H9 (cell line): ENCODE measurements around the gene CFAP157. TPM values are rescaled to one million over a fixed set of nuclear protein-coding genes. Genes with fewer than 3 reads are reported as not detected.

Experiments used
- DNase-seq: peaks from one replicate; pipeline ENCODE4 v3.0.0-alpha.2; 2017
- H2AFZ ChIP-seq: one replicate; pipeline ENCODE4 v1.6.1; 2013; ENCODE audit warnings: mild to moderate bottlenecking, low read length, control low read depth, moderate library complexity
- H2AK5ac ChIP-seq: 2 replicates; pipeline ENCODE4 v1.6.1; 2013; ENCODE audit warnings: low read length, control low read depth, mixed read lengths; ENCODE audit not compliant: insufficient read length
- H2BK120ac ChIP-seq: one replicate; pipeline ENCODE4 v1.6.1; 2013; ENCODE audit warnings: low read depth, mild to moderate bottlenecking, low read length, control low read depth, inconsistent platforms; ENCODE audit not compliant: poor library complexity, severe bottlenecking
- H2BK12ac ChIP-seq: 2 replicates; pipeline ENCODE4 v1.6.1; 2013; ENCODE audit warnings: low read length, control low read depth, mixed read lengths, low read depth; ENCODE audit not compliant: insufficient read length
- H2BK15ac ChIP-seq: 2 replicates; pipeline ENCODE4 v1.6.1; 2013; ENCODE audit warnings: low read depth, low read length, control low read depth
- H2BK20ac ChIP-seq: one replicate; pipeline ENCODE4 v1.6.1; 2013; ENCODE audit warnings: low read depth, mild to moderate bottlenecking, low read length, control low read depth, inconsistent platforms; ENCODE audit not compliant: poor library complexity, severe bottlenecking
- H2BK5ac ChIP-seq: 2 replicates; pipeline ENCODE4 v1.6.1; 2013; ENCODE audit warnings: low read length, control low read depth, mixed read lengths; ENCODE audit not compliant: insufficient read length
- H3K14ac ChIP-seq: 2 replicates; pipeline ENCODE4 v1.6.1; 2013; ENCODE audit warnings: low read length, control low read depth; ENCODE audit not compliant: insufficient read depth
- H3K18ac ChIP-seq: 2 replicates; pipeline ENCODE4 v1.6.1; 2013; ENCODE audit warnings: low read depth, mild to moderate bottlenecking, mixed read lengths, low read length, control low read depth; ENCODE audit not compliant: insufficient read length
- H3K23ac ChIP-seq: 2 replicates; pipeline ENCODE4 v1.6.1; 2013; ENCODE audit warnings: low read length, control low read depth, mixed read lengths, low read depth; ENCODE audit not compliant: insufficient read length
- H3K23me2 ChIP-seq: 2 replicates; pipeline ENCODE4 v1.6.1; 2013; ENCODE audit warnings: low read depth, mild to moderate bottlenecking, mixed read lengths, low read length, control low read depth; ENCODE audit not compliant: insufficient read length, poor library complexity, severe bottlenecking
- H3K27ac ChIP-seq: 2 replicates; pipeline ENCODE4 v1.5.1; 2013; ENCODE audit warnings: low read length, control low read depth, mixed read lengths, low read depth; ENCODE audit not compliant: insufficient read length
- H3K27me3 ChIP-seq: 2 replicates; pipeline ENCODE4 v1.6.1; 2013; ENCODE audit warnings: low read length, control low read depth, inconsistent platforms; ENCODE audit not compliant: insufficient read depth
- H3K4ac ChIP-seq: 2 replicates; pipeline ENCODE4 v1.6.1; 2013; ENCODE audit warnings: low read depth, mild to moderate bottlenecking, control low read depth, inconsistent platforms, low read length, moderate library complexity
- H3K4me1 ChIP-seq: 2 replicates; pipeline ENCODE4 v1.6.1; 2013; ENCODE audit warnings: low read length, control low read depth, inconsistent platforms; ENCODE audit not compliant: insufficient read depth
- H3K4me2 ChIP-seq: 2 replicates; pipeline ENCODE4 v1.6.1; 2013; ENCODE audit warnings: low read length, control low read depth, mixed read lengths; ENCODE audit not compliant: insufficient read length, insufficient read depth
- H3K56ac ChIP-seq: 2 replicates; pipeline ENCODE4 v1.6.1; 2013; ENCODE audit warnings: low read depth, mild to moderate bottlenecking, mixed read lengths, low read length, control low read depth; ENCODE audit not compliant: insufficient read length
- H3K79me1 ChIP-seq: 2 replicates; pipeline ENCODE4 v1.6.1; 2013; ENCODE audit warnings: low read depth, mild to moderate bottlenecking, moderate library complexity, low read length, control low read depth, inconsistent platforms; ENCODE audit not compliant: insufficient read depth, poor library complexity, severe bottlenecking
- H3K79me2 ChIP-seq: 2 replicates; pipeline ENCODE4 v1.6.1; 2013; ENCODE audit warnings: low read length, control low read depth, inconsistent platforms; ENCODE audit not compliant: insufficient read depth
- H3K9ac ChIP-seq: 2 replicates; pipeline ENCODE4 v1.6.1; 2013; ENCODE audit warnings: low read length, control low read depth, mixed read lengths; ENCODE audit not compliant: insufficient read length; ENCODE audit errors: extremely low read depth
- H3K9me3 ChIP-seq: one replicate; pipeline ENCODE4 v1.6.1; 2013; ENCODE audit warnings: low read depth, low read length, inconsistent platforms; ENCODE audit not compliant: control insufficient read depth
- H3T11ph ChIP-seq: one replicate; pipeline ENCODE4 v1.6.1; 2013; ENCODE audit warnings: mild to moderate bottlenecking, low read length, control low read depth, inconsistent platforms
- H4K20me1 ChIP-seq: one replicate; pipeline ENCODE4 v1.6.1; 2013; ENCODE audit not compliant: control insufficient read depth, insufficient read length, insufficient read depth
- H4K5ac ChIP-seq: 2 replicates; pipeline ENCODE4 v1.6.1; 2013; ENCODE audit warnings: low read depth, mild to moderate bottlenecking, mixed read lengths, low read length, control low read depth; ENCODE audit not compliant: insufficient read length
- H4K8ac ChIP-seq: replicated peaks from 2 replicates; pipeline ENCODE4 v1.6.1; 2013; ENCODE audit warnings: low read length, control low read depth, mixed read lengths, low read depth; ENCODE audit not compliant: insufficient read length
- H4K91ac ChIP-seq: 2 replicates; pipeline ENCODE4 v1.6.1; 2013; ENCODE audit warnings: low read depth, mild to moderate bottlenecking, moderate library complexity, mixed read lengths, low read length, control low read depth; ENCODE audit not compliant: insufficient read length
- H3K27ac Mint-ChIP-seq, 3 experiments: 2 replicates in 2 of 3; 3 replicates in 1 of 3; pipeline ENCODE4 v1.8.0; 2020 to 2021; ENCODE audit warnings: mixed read lengths in 3 of 3, mild to moderate bottlenecking in 1 of 3, moderate library complexity in 1 of 3
- H3K27me3 Mint-ChIP-seq: 2 replicates; pipeline ENCODE4 v1.8.0; 2021; ENCODE audit warnings: low read depth, mild to moderate bottlenecking, moderate library complexity, mixed read lengths
- H3K36me3 Mint-ChIP-seq, 3 experiments: 2 replicates in 2 of 3; 3 replicates in 1 of 3; pipeline ENCODE4 v1.8.0; 2020 to 2021; ENCODE audit warnings: low read depth in 3 of 3, mixed read lengths in 3 of 3; ENCODE audit not compliant: insufficient read depth in 1 of 3
- H3K4me1 Mint-ChIP-seq, 2 experiments: 2 replicates each; pipeline ENCODE4 v1.8.0; 2020; ENCODE audit warnings: mixed read lengths in 2 of 2
- H3K4me3 Mint-ChIP-seq, 2 experiments: 2 replicates in 1 of 2; 3 replicates in 1 of 2; pipeline ENCODE4 v1.8.0; 2020 to 2021; ENCODE audit warnings: mild to moderate bottlenecking in 2 of 2, mixed read lengths in 2 of 2, moderate library complexity in 1 of 2
- H3K9me3 Mint-ChIP-seq, 2 experiments: 2 replicates in 1 of 2; 3 replicates in 1 of 2; pipeline ENCODE4 v1.8.0; 2020; ENCODE audit warnings: mild to moderate bottlenecking in 2 of 2, mixed read lengths in 2 of 2, moderate library complexity in 1 of 2
- WGBS: extraction: QIAGEN DNeasy Blood & Tissue Kit; methylation state at CpG from one replicate; pipeline ENCODE4 v1.1.7; 2013; ENCODE audit warnings: missing lambda C conversion rate, low lambda C conversion rate, mixed read lengths; ENCODE audit not compliant: insufficient read length; ENCODE audit errors: extremely low coverage; 5-methylcytosine and 5-hydroxymethylcytosine counted together
- total RNA-seq: library from RNA; stranded (reverse); gene quantifications from 2 replicates; pipeline ENCODE4 v1.2.1, GENCODE V29; 2021
- TF ChIP-seq, protein P1 (sequence below): fragments of 200-600 bp; sonication (generic); conservative IDR thresholded peaks from 3 replicates; pipeline ENCODE4 v1.8.0; 2021; ENCODE audit warnings: antibody characterized with exemption, mild to moderate bottlenecking

Gene CFAP157
- total RNA-seq, 1 experiment from 2014 or later = 0.22 TPM

GRCh38 chr9:127712867-127713266, 6.1 kb downstream of the CFAP157 start:
- Histone ChIP-seq H2BK12ac (no peak overlapping the region), H2BK20ac (no peak overlapping the region), H3K18ac (no peak overlapping the region), H2AFZ (no peak overlapping the region), H3K4me1 (no peaks in the 10 kb centered on the region; the same call in 1 of the 2 replicates), H2BK5ac (no peak overlapping the region), H4K91ac (no peak overlapping the region), H3K9ac (no peak overlapping the region), H3T11ph (no peak overlapping the region), H4K8ac (no peak overlapping the region), H3K79me2 (no peaks in the 10 kb centered on the region), H2AK5ac (no peak overlapping the region), H3K79me1 (no peaks in the 10 kb centered on the region), H3K27me3 (no peaks in the 10 kb centered on the region), H3K23ac (no peak overlapping the region), H4K5ac (no peak overlapping the region), H3K56ac (no peak overlapping the region), H4K20me1 (no peaks in the 10 kb centered on the region), H2BK120ac (no peak overlapping the region), H3K14ac (no peak overlapping the region), H3K23me2 (peaks cover 13% of the 10 kb centered on the region), H3K27ac (no peak overlapping the region), H3K9me3 (no peaks in the 10 kb centered on the region), H3K4me2 (no peak overlapping the region), H2BK15ac (no peak overlapping the region), H3K4ac (no peak overlapping the region)
- peaks cover 24 to 34% of the 10 kb centered on the region in 2 experiments for H3K4me1 Mint-ChIP-seq
- H3K36me3 Mint-ChIP-seq = no peaks in the 10 kb centered on the region; a peak in 1 of 7 replicates
- DNase-seq = no peak
- peaks cover 0 to 2% of the 10 kb centered on the region in 2 experiments; a peak in 1 of 5 replicates for H3K9me3 Mint-ChIP-seq
- H3K27ac Mint-ChIP-seq = no peak overlapping the region
- peaks cover 10% of the 10 kb centered on the region for H3K27me3 Mint-ChIP-seq
- TF ChIP-seq, protein P1, sequence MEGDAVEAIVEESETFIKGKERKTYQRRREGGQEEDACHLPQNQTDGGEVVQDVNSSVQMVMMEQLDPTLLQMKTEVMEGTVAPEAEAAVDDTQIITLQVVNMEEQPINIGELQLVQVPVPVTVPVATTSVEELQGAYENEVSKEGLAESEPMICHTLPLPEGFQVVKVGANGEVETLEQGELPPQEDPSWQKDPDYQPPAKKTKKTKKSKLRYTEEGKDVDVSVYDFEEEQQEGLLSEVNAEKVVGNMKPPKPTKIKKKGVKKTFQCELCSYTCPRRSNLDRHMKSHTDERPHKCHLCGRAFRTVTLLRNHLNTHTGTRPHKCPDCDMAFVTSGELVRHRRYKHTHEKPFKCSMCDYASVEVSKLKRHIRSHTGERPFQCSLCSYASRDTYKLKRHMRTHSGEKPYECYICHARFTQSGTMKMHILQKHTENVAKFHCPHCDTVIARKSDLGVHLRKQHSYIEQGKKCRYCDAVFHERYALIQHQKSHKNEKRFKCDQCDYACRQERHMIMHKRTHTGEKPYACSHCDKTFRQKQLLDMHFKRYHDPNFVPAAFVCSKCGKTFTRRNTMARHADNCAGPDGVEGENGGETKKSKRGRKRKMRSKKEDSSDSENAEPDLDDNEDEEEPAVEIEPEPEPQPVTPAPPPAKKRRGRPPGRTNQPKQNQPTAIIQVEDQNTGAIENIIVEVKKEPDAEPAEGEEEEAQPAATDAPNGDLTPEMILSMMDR = no peak
- H3K4me3 Mint-ChIP-seq = no peak overlapping the region
- WGBS = no CpG with 5 or more reads among the region's 10 CpGs
